AG08396 (cell line): ENCODE data around the gene MARCHF10.
A peak's percentile ranks its signal among the peaks of the same experiment; 100 is the strongest.

Experiments
- DNase-seq: peaks from one replicate; pipeline ENCODE4 v3.0.0; 2012; ENCODE audit warnings: low spot score, mixed read lengths

Gene MARCHF10

DNA sequence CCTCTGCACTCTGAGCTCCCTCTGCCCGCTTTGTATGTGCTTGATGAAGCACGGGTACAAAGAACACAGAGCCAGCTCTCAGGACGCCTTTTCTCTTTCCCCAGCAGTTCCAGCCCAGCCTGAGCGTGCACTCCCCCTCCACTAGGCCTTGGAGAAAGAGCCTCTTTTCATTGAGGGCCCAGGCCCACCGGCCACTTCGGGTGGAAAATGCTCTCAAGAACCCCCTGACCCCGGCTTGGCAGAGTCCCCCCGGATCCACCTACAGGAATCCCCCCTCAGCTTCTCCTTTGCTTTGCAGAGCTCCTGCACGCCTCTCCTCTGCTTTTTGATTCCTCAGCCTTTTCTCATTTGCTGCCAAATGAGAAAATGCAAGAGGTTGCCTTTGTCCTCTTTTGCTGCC, 150.4 kb downstream of the MARCHF10 start:
- no peak for DNase-seq

DNA sequence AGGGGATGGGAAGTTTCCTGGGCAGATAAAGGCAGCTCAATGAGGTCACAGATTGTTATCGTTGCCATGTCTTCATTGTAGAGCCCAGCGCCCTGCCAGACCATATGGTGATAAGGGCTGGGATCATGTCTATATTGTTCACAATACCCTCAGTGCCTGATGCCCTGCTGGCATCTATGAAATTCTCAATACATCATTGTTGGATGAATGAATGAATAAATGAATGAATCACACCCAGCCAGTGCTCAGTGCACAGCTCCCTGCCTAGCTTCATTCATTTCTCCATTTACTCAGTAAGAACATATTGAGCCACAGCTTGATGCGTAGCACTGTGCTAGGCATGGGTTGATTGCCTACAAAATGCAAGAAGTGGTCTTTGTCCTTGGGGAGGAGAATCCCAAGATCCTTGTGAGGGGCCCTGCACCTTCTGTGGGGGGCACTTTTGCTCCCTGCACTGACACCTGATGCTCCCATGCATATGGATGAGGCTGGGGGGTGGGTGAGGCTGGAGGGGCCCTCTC, 150.9 kb downstream of the MARCHF10 start:
- DNase-seq: no peak

DNA sequence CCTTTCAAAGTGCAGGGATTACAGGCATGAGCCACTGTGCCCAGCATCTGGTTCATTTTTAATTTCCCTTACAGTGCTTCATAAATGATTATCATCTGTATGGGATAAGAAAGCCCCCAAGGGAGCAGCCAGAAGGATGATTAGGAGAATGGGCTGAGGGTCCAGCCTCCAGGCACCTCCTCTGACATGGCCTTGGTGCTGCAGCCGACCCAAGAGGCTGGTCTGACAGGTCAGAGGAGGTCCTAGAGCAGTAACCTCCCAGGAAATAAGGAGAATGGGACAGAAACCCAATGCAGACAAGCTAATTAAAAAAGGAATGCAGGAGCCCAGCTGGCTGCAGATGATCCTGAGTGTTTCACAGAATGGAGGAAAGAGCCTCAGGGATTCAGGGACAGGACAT, 151.7 kb downstream of the MARCHF10 start:
- no peak for DNase-seq

DNA sequence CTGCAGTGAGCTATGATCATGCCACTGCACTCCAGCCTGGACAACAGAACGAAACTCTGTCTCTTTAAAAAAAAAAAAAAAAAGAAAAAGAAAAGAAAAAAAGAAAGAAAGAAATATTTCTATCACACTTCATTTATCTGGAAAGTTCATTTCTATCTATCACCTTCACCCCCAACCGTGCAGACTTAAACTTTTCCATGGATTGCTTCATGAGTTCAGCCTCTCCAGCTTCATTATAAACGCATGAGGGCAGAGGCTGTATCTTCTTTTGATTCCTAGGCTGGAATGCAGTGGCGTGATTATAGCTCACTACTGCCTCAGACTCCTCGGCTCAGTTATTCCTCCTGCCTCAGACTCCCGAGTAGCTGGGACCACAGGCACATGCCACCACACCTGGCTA, 152.5 kb downstream of the MARCHF10 start:
- DNase-seq: no peak

DNA sequence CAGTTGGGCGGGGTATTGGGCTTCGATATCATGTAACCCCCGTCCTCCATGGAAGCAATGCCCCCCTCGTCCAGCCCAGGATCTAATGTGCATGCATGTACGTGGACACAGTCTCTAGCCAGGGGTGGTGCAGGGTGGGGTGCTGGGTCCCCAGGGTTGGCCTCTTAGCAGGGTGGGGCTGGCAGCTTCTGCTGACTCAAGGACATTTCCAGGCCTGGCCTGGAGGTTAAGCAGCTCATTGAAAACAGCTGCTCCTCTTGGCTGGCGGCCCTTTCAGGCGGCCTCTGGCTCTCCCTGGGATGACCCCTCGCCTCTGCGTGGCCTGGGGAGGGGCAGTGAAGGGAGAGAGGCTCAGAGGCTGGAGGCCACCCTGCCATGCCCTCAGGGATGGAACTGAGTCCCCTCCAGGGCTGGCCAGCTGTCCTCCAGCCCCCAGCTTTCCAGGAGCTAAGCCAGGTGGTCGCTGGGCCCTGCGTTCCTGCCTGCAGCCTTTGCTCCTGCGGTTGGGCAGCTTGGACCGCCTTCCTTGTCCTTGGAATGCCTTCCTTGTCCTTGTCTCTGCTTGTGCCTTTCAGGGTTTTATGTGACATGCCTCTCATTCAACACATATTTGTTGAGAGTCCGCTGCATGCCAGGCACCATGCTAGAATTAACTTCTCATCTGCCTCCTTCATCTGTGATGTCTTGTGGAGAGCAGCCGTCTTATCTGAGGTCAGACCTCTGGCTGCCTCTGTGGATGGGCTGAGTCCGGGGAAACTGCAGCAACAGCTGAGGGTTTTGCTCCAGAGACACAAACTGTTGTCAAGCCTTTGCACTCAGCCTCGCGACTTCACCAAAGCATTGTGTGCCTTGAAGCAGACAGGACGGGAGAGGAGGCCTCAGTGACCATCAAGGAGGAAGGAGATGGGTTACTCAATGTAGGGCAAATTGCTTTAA, 154.0 kb downstream of the MARCHF10 start:
- DNase-seq: peak; percentile 82

DNA sequence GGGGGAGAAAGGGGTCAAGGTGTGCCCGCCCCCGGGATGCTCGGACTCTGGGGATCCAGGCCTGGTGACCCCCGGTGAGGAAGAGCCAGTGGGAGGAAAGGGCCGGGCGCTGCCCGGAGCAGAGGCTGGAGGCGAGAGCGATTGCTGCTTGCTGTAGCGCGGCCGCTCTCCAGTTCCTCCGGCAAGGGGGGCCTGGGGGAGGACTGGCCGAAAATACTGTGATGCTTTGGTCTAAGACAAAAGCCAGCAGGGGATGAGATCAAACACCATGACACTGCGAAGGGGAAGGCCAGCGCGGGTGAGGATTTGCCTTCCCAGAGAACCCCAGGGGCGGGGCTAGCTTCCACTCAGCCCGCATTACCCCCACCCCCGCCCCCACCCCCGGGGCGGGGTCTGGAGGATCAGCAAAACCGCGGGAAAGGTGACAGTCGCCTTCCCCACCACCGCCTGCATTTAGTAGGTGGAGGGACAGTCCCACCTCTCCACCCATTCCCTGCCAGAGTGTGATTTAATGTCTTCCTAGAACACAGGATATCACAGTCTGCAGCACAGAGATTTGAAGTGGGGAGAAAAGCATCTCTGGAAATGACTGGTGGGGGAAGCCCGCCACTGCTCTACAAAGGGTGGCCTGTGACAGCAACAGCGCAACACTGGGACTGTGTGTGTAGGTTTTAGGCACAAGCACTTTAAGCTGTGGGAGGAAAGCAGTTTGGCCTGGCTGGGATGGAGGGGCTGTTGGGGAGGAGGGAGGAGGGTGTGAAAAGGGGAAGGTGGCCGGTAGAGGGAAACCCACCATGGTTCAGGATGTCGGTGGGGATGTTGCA, 154.9 kb downstream of the MARCHF10 start:
- DNase-seq: peak; percentile 78

DNA sequence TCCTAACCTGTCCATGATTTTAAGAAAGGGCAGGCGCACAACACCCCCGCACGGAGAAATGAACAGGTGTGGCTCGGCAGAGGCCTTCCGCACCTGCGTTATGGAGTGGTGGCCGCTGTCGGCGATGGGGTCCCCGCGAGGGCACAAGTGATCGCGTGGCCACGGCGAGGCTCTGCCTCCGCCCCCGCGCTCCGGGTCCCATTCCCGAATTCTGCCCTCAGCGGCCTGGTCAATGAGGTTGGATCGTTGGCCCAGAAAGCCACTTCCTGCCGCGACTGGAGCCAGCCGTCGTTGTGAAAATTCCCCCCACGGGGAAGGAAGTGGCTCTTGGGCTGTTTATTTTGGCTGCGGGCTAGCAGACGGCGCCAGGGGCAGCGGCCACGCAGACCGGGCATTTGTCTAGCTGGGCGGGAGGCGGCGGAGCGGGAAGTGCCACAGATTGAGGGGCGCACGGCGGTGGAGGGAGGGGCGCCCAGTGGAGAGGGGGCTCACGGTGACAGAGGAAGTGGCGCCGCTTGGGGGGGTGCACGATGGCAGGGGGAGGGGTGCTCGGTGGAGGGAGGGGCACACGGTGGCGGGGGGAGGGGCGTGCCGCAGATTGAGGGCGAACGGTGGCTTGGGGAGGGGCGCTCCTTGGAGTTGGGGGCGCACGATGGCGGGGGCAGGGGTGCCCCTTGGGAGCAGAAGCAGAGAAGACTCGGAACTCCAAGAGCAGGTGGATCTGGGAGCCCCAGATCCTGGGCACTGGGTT, 155.7 kb downstream of the MARCHF10 start:
- peak; percentile 85 for DNase-seq
